A673 (cell line): Measurements from ENCODE around the gene CASZ1. TPM values are rescaled to one million over a fixed set of nuclear protein-coding genes. Genes with fewer than 3 reads are reported as not detected.

ENCODE experiments used
- BruUV-seq: library from RNA; stranded (reverse); fragments of 400-500 nt; replicated peaks from 2 replicates; lab custom pipeline; 2021; lab: Mats Ljungman, UMichigan
- CTCF ChIA-PET: fragments of 300-600 bp; sonication (Branson Sonifier 250); formaldehyde crosslinking; loops from one replicate; lab custom pipeline; 2022; ENCODE audit warnings: antibody characterized with exemption; lab: Charles Lee
- POLR2A ChIA-PET: fragments of 300-600 bp; sonication (Branson Sonifier 250); formaldehyde crosslinking; loops from one replicate; lab custom pipeline; 2022; ENCODE audit warnings: antibody characterized with exemption; ENCODE audit not compliant: low non-redundant PET; lab: Charles Lee
- DNase-seq: peaks from one replicate; pipeline ENCODE4 v3.0.0-alpha.2; 2015; ENCODE audit warnings: low spot score
- H3K27ac ChIP-seq: fragments of 200-600 bp; sonication (generic); 2 replicates; pipeline ENCODE4 v1.5.1; 2016; ENCODE audit warnings: mixed run types, low read depth, mild to moderate bottlenecking, mixed read lengths, antibody characterized with exemption, low read length; ENCODE audit not compliant: poor library complexity, severe bottlenecking
- H3K27me3 ChIP-seq: fragments of 200-600 bp; sonication (generic); replicated peaks from 2 replicates; pipeline ENCODE4 v1.6.1; 2017; ENCODE audit warnings: mixed run types, low read depth, mild to moderate bottlenecking, mixed read lengths, antibody characterized with exemption, low read length; ENCODE audit not compliant: insufficient read depth, poor library complexity
- H3K36me3 ChIP-seq: fragments of 200-600 bp; sonication (generic); 2 replicates; pipeline ENCODE4 v1.6.1; 2016; ENCODE audit warnings: mixed run types, mild to moderate bottlenecking, mixed read lengths, antibody characterized with exemption, low read length; ENCODE audit not compliant: insufficient read depth, poor library complexity, severe bottlenecking
- H3K4me1 ChIP-seq: fragments of 200-600 bp; sonication (generic); 2 replicates; pipeline ENCODE4 v1.6.1; 2017; ENCODE audit warnings: mixed run types, mild to moderate bottlenecking, mixed read lengths, antibody characterized with exemption, low read length; ENCODE audit not compliant: insufficient read depth, poor library complexity, severe bottlenecking
- H3K4me3 ChIP-seq: fragments of 200-600 bp; sonication (generic); 2 replicates; pipeline ENCODE4 v1.5.1; 2016; ENCODE audit warnings: low read depth, mixed run types, mild to moderate bottlenecking, mixed read lengths, low read length; ENCODE audit not compliant: poor library complexity, severe bottlenecking
- H3K9me3 ChIP-seq: fragments of 200-600 bp; sonication (generic); 2 replicates; pipeline ENCODE4 v1.6.1; 2016; ENCODE audit warnings: mixed run types, low read depth, mild to moderate bottlenecking, mixed read lengths, antibody characterized with exemption, low read length; ENCODE audit not compliant: poor library complexity, severe bottlenecking
- EZH2 ChIP-seq: fragments of 200-600 bp; sonication (generic); IDR thresholded peaks from 2 replicates; pipeline ENCODE4 v1.6.1; 2017; ENCODE audit warnings: borderline replicate concordance, low read depth, mild to moderate bottlenecking, mixed read lengths, antibody characterized with exemption, low read length; ENCODE audit not compliant: poor library complexity, severe bottlenecking
- intact Hi-C: fragments of 100-400 bp; cut with micrococcal nuclease; formaldehyde crosslinking; loops from one replicate; pipeline ENCODE4 v1.10.0; 2022; ENCODE audit not compliant: unreplicated experiment
- total RNA-seq: library from RNA; stranded (reverse); gene quantifications from 2 replicates; pipeline ENCODE4 v1.2.3, GENCODE V29; 2021
- TF ChIP-seq, protein P1 (sequence below): fragments of 300-800, 200-600 bp; sonication (generic); conservative IDR thresholded peaks from 2 replicates; pipeline ENCODE4 v1.5.1; 2017; ENCODE audit warnings: low read depth, mild to moderate bottlenecking, antibody characterized with exemption, low read length, moderate library complexity, mixed read lengths

The CASZ1 gene
- total RNA-seq, 1 experiment from 2014 or later, result 1.9 TPM

DNA sequence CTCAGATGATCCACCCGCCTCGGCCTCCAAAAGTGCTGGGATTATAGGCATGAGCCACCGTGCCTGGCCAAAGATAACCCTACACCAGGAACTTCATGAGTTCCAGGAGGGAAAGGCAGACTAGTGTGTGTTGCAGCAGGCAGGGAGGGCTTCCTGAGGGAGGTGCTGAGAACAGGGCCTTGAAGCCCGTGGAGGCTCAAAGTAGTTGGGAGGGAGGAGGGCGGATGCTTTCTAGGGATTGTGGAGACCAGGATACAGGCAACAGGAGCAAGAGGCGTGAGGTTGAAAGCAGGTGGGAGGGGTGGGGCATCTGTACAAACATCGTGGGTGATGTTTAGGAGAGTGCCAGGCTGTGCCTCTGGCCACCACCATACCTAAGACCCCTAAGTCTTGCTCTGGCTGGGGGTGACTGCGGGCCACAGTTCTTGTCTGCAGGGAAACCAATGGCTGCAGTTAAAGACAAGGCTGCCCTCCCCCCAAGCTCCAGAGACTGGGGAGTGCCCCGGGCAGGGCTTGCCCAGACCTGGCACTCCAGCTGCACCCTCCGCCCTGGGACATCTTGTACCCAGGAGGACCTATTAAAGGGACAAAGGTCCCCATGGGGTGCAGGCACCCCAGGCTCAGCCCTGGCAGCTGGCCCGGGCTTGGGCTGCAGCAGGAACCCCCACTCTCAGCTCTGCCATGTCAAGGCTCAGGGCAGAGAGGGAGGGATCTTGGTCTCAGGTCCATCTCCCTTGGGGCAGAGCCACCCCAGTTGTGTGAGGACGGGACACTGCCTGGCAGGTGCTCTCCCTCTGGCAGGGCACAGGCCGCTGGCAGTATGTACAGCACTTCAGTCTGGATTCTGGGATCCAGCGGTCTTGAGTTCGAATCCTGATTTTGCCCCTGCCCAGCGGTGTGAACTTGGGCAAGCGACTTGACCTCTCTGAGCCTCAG is 22.1 kb upstream of the CASZ1 start:
- POLR2A ChIA-PET, result no interaction called here
- Histone ChIP-seq H3K9me3 (no peaks in the 10 kb centered on the region), H3K4me1 (no peaks in the 10 kb centered on the region), H3K27me3 (no peaks in the 10 kb centered on the region), H3K27ac (no peak overlapping the region), H3K36me3 (no peaks in the 10 kb centered on the region), H3K4me3 (no peak overlapping the region)
- intact Hi-C loops, result no loop called here
- CTCF ChIA-PET, result no interaction called here
- no TSS peak for BruUV-seq
- DNase-seq, result no peak
- TF ChIP-seq EZH2, result no peak
- TF ChIP-seq, protein P1, sequence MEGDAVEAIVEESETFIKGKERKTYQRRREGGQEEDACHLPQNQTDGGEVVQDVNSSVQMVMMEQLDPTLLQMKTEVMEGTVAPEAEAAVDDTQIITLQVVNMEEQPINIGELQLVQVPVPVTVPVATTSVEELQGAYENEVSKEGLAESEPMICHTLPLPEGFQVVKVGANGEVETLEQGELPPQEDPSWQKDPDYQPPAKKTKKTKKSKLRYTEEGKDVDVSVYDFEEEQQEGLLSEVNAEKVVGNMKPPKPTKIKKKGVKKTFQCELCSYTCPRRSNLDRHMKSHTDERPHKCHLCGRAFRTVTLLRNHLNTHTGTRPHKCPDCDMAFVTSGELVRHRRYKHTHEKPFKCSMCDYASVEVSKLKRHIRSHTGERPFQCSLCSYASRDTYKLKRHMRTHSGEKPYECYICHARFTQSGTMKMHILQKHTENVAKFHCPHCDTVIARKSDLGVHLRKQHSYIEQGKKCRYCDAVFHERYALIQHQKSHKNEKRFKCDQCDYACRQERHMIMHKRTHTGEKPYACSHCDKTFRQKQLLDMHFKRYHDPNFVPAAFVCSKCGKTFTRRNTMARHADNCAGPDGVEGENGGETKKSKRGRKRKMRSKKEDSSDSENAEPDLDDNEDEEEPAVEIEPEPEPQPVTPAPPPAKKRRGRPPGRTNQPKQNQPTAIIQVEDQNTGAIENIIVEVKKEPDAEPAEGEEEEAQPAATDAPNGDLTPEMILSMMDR, result no peak

GRCh38 chr1:10816743-10817369 is 20.4 kb upstream of the CASZ1 start:
- H3K27me3 ChIP-seq, result no peaks in the 10 kb centered on the region
- H3K27ac ChIP-seq, result no peak overlapping the region
- no TSS peak for BruUV-seq
- H3K9me3 ChIP-seq, result no peaks in the 10 kb centered on the region
- intact Hi-C loops, result no loop called here
- POLR2A ChIA-PET, result no interaction called here
- CTCF ChIA-PET, result no interaction called here
- no peak for DNase-seq
- no peak for TF ChIP-seq EZH2
- TF ChIP-seq, protein P1, result no peak
- no peaks in the 10 kb centered on the region for H3K4me1 ChIP-seq
- H3K36me3 ChIP-seq, result no peaks in the 10 kb centered on the region
- no peak overlapping the region for H3K4me3 ChIP-seq

GRCh38 chr1:10816233-10816632 is 19.8 kb upstream of the CASZ1 start:
- CTCF ChIA-PET, result no interaction called here
- Histone ChIP-seq H3K27me3 (no peaks in the 10 kb centered on the region), H3K4me3 (no peak overlapping the region), H3K4me1 (no peaks in the 10 kb centered on the region), H3K27ac (no peak overlapping the region), H3K9me3 (no peaks in the 10 kb centered on the region), H3K36me3 (no peaks in the 10 kb centered on the region)
- no TSS peak for BruUV-seq
- no peak for TF ChIP-seq EZH2
- TF ChIP-seq, protein P1, result no peak
- DNase-seq, result no peak
- POLR2A ChIA-PET, result no interaction called here
- intact Hi-C loops, result no loop called here
